ENCODE data around the gene RRM1. TPM values are rescaled to one million over a fixed set of nuclear protein-coding genes. Genes with fewer than 3 reads are reported as not detected.

RRM1 gene
- total and polyA plus RNA-seq, 9 of the 15 experiments (the other 6 are each of a cell fraction or from before 2014, with no cell fraction given), result 113 to 270 (median 163) TPM

DNA sequence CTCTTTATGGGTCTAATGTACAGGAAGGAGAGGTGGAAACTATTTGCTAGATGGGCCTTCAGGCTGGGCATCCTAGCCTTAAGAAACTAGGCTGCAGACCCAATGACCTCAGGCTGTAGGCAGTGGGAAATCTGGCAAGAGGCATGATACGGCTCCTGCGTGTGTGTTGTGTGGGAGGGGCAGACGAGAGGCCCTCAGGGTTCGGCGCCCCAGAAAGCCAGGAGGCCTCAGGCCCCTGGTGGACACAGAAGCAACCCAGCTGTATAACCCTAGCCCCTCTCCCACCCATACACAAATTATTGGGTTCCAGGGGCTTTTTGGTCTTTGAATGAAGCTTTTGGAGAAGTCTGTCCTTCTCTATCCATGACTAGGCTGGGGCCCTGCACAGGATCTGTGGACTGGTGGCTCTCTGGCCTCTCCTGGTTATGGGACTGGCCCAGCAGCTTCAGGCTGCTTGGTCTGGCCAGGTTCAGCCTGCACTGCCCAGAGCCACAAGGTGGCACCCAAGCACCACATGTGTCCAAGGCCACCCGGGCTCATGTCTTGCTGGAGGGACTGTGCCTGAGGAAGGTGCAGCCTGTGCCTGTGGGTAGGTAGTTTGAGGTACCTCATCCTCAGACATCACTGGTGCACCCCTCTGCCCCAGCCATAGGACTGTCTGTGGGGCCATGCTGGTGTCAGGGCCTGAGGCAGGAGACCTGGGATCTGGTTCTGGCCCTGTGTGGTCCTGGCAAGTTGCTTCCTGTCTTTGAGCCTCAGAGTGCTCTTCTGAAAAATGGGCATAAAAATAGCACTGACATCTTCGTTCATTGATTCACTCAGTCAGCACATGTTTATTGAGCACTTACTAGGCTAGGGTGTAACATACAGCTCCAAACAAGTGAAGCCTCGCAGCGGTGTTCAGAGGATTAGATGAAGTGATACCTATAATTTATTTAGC is 87.5 kb downstream of the RRM1 start (continued):
- TF ChIP-seq SMAD3 (CRISPR knock-in tag; conservative IDR thresholded peaks at IDR 0.05), result no peak
- TF ChIP-seq, protein P1, sequence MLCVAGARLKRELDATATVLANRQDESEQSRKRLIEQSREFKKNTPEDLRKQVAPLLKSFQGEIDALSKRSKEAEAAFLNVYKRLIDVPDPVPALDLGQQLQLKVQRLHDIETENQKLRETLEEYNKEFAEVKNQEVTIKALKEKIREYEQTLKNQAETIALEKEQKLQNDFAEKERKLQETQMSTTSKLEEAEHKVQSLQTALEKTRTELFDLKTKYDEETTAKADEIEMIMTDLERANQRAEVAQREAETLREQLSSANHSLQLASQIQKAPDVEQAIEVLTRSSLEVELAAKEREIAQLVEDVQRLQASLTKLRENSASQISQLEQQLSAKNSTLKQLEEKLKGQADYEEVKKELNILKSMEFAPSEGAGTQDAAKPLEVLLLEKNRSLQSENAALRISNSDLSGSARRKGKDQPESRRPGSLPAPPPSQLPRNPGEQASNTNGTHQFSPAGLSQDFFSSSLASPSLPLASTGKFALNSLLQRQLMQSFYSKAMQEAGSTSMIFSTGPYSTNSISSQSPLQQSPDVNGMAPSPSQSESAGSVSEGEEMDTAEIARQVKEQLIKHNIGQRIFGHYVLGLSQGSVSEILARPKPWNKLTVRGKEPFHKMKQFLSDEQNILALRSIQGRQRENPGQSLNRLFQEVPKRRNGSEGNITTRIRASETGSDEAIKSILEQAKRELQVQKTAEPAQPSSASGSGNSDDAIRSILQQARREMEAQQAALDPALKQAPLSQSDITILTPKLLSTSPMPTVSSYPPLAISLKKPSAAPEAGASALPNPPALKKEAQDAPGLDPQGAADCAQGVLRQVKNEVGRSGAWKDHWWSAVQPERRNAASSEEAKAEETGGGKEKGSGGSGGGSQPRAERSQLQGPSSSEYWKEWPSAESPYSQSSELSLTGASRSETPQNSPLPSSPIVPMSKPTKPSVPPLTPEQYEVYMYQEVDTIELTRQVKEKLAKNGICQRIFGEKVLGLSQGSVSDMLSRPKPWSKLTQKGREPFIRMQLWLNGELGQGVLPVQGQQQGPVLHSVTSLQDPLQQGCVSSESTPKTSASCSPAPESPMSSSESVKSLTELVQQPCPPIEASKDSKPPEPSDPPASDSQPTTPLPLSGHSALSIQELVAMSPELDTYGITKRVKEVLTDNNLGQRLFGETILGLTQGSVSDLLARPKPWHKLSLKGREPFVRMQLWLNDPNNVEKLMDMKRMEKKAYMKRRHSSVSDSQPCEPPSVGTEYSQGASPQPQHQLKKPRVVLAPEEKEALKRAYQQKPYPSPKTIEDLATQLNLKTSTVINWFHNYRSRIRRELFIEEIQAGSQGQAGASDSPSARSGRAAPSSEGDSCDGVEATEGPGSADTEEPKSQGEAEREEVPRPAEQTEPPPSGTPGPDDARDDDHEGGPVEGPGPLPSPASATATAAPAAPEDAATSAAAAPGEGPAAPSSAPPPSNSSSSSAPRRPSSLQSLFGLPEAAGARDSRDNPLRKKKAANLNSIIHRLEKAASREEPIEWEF (CRISPR knock-in tag; IDR thresholded peaks at IDR 0.05), result no peak
- TF ChIP-seq, protein P2, sequence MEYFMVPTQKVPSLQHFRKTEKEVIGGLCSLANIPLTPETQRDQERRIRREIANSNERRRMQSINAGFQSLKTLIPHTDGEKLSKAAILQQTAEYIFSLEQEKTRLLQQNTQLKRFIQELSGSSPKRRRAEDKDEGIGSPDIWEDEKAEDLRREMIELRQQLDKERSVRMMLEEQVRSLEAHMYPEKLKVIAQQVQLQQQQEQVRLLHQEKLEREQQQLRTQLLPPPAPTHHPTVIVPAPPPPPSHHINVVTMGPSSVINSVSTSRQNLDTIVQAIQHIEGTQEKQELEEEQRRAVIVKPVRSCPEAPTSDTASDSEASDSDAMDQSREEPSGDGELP (CRISPR knock-in tag; IDR thresholded peaks at IDR 0.05; ENCODE audit: borderline replicate concordance), result peak; percentile 59; the same call in 1 of the 2 replicates
- TF ChIP-seq ZNF239 (CRISPR knock-in tag; IDR thresholded peaks at IDR 0.05), result no peak
- TF ChIP-seq RNF2 (IDR thresholded peaks at IDR 0.05), result peak; percentile 25; the same call in 1 of the 2 replicates
- TF ChIP-seq, protein P3, sequence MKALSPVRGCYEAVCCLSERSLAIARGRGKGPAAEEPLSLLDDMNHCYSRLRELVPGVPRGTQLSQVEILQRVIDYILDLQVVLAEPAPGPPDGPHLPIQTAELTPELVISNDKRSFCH (CRISPR knock-in tag; IDR thresholded peaks at IDR 0.05), result no peak
- TF ChIP-seq, protein P3 (tag; IDR thresholded peaks at IDR 0.05), result 0 out of 2 replicates have a peak, but pooled peaks have one; percentile 17
- peak; percentile 57; the same call in 1 of the 2 replicates for TF ChIP-seq SMARCE1 (IDR thresholded peaks at IDR 0.05)
- TF ChIP-seq NR3C1 (CRISPR knock-in tag; IDR thresholded peaks at IDR 0.05), result no peak
- peak in 1 of 2 experiments; percentile 24; a peak in 1 of 3 replicates for TF ChIP-seq CBX3 (IDR thresholded peaks at IDR 0.05; ENCODE audit: borderline replicate concordance in 1 of 2, low read length in 2 of 2)
- TF ChIP-seq, protein P4, sequence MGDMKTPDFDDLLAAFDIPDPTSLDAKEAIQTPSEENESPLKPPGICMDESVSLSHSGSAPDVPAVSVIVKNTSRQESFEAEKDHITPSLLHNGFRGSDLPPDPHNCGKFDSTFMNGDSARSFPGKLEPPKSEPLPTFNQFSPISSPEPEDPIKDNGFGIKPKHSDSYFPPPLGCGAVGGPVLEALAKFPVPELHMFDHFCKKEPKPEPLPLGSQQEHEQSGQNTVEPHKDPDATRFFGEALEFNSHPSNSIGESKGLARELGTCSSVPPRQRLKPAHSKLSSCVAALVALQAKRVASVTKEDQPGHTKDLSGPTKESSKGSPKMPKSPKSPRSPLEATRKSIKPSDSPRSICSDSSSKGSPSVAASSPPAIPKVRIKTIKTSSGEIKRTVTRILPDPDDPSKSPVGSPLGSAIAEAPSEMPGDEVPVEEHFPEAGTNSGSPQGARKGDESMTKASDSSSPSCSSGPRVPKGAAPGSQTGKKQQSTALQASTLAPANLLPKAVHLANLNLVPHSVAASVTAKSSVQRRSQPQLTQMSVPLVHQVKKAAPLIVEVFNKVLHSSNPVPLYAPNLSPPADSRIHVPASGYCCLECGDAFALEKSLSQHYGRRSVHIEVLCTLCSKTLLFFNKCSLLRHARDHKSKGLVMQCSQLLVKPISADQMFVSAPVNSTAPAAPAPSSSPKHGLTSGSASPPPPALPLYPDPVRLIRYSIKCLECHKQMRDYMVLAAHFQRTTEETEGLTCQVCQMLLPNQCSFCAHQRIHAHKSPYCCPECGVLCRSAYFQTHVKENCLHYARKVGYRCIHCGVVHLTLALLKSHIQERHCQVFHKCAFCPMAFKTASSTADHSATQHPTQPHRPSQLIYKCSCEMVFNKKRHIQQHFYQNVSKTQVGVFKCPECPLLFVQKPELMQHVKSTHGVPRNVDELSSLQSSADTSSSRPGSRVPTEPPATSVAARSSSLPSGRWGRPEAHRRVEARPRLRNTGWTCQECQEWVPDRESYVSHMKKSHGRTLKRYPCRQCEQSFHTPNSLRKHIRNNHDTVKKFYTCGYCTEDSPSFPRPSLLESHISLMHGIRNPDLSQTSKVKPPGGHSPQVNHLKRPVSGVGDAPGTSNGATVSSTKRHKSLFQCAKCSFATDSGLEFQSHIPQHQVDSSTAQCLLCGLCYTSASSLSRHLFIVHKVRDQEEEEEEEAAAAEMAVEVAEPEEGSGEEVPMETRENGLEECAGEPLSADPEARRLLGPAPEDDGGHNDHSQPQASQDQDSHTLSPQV (IDR thresholded peaks at IDR 0.05), result peak; percentile 62; the same call in 1 of the 2 replicates
- TF ChIP-seq MAZ (CRISPR knock-in tag; conservative IDR thresholded peaks at IDR 0.05 in 1 of 2, IDR thresholded peaks at IDR 0.05 in 1 of 2), result peak in 1 of 2 experiments; percentile 36; a peak in 1 of 4 replicates
- peak; percentile 74 to 85 for TF ChIP-seq RAD21 (CRISPR knock-in tag; conservative IDR thresholded peaks at IDR 0.05 in 1 of 2, IDR thresholded peaks at IDR 0.05 in 1 of 2)
- TF ChIP-seq, protein P5, sequence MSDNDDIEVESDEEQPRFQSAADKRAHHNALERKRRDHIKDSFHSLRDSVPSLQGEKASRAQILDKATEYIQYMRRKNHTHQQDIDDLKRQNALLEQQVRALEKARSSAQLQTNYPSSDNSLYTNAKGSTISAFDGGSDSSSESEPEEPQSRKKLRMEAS (CRISPR knock-in tag; IDR thresholded peaks at IDR 0.05), result peak; percentile 94
